Smooth muscle cell (in vitro differentiated cells): ENCODE measurements around the gene EPB41L2. TPM values are rescaled to one million over a fixed set of nuclear protein-coding genes. Genes with fewer than 3 reads are reported as not detected.

Experiments used
- DNase-seq: peaks from one replicate; lab custom pipeline; 2025; ENCODE audit not compliant: unreplicated experiment; lab: John Stamatoyannopoulos, UW
- H2AFZ ChIP-seq: fragments of 200-600 bp; sonication (generic); 2 replicates; pipeline ENCODE4 v1.6.0; 2016; ENCODE audit warnings: antibody characterized with exemption, low read depth, mild to moderate bottlenecking
- H3F3A ChIP-seq: fragments of 200-600 bp; sonication (generic); 2 replicates; pipeline ENCODE4 v1.6.0; 2017; ENCODE audit warnings: antibody characterized with exemption, low read depth
- H3K27ac ChIP-seq: fragments of 200-600 bp; sonication (generic); 2 replicates; pipeline ENCODE4 v1.5.1; 2016; ENCODE audit warnings: low read depth, mild to moderate bottlenecking
- H3K27me3 ChIP-seq: fragments of 200-600 bp; sonication (generic); 2 replicates; pipeline ENCODE4 v1.6.1; 2016; ENCODE audit warnings: low read depth, mild to moderate bottlenecking
- H3K36me3 ChIP-seq: fragments of 200-600 bp; sonication (generic); 2 replicates; pipeline ENCODE4 v1.5.1; 2016; ENCODE audit warnings: low read depth
- H3K4me1 ChIP-seq: fragments of 200-600 bp; sonication (generic); 2 replicates; pipeline ENCODE4 v1.5.1; 2016; ENCODE audit warnings: low read depth
- H3K4me2 ChIP-seq: fragments of 200-600 bp; sonication (generic); 2 replicates; pipeline ENCODE4 v1.6.0; 2016; ENCODE audit warnings: mild to moderate bottlenecking
- H3K4me3 ChIP-seq: fragments of 200-600 bp; sonication (generic); 2 replicates; pipeline ENCODE4 v1.5.1; 2016; ENCODE audit warnings: mild to moderate bottlenecking
- H3K79me2 ChIP-seq: fragments of 200-600 bp; sonication (generic); 2 replicates; pipeline ENCODE4 v1.6.0; 2016; ENCODE audit warnings: low read depth, mild to moderate bottlenecking
- H3K9ac ChIP-seq: fragments of 200-600 bp; sonication (generic); 2 replicates; pipeline ENCODE4 v1.6.0; 2016; ENCODE audit warnings: low read depth
- H3K9me3 ChIP-seq: fragments of 200-600 bp; sonication (generic); replicated peaks from 2 replicates; pipeline ENCODE4 v1.5.1; 2016; ENCODE audit warnings: low read depth
- H4K20me1 ChIP-seq: fragments of 200-600 bp; sonication (generic); 2 replicates; pipeline ENCODE4 v1.6.0; 2016; ENCODE audit warnings: low read depth
- CTCF ChIP-seq: fragments of 200-600 bp; sonication (generic); IDR thresholded peaks from 2 replicates; pipeline ENCODE4 v1.5.1; 2017; ENCODE audit warnings: borderline replicate concordance, mild to moderate bottlenecking, antibody characterized with exemption; ENCODE audit not compliant: insufficient read depth, poor library complexity, severe bottlenecking
- WGBS: methylation state at CpG from one replicate; pipeline ENCODE4 v1.1.7; 2016; ENCODE audit warnings: low lambda C conversion rate; 5-methylcytosine and 5-hydroxymethylcytosine counted together
- polyA plus RNA-seq: library from polyadenylated mRNA; unstranded; fragments of >200 nt; fragmentation: Nextera tagmentation; extraction: Ambion mirVana; gene quantifications from 2 replicates; pipeline ENCODE4 v1.2.1, GENCODE V29; 2016
- total RNA-seq: library from RNA; depleted of rRNA; stranded (reverse); fragments of >200 nt; gene quantifications from 2 replicates; pipeline ENCODE4 v1.2.3, GENCODE V29; 2014

The EPB41L2 gene
- total and polyA plus RNA-seq, 2 experiments from 2014 or later: 40.2 to 44.6 TPM

GRCh38 chr6:130794738-130795137 lies 268.3 kb downstream of the EPB41L2 start:
- WGBS: 89% methylated on average over 3 of the region's 3 CpGs
- Histone ChIP-seq H3F3A (no peaks in the 10 kb centered on the region), H3K27me3 (no peaks in the 10 kb centered on the region), H3K9me3 (no peaks in the 10 kb centered on the region), H3K27ac (no peak overlapping the region), H4K20me1 (no peaks in the 10 kb centered on the region), H3K4me3 (no peak overlapping the region), H3K79me2 (no peaks in the 10 kb centered on the region), H3K4me1 (no peaks in the 10 kb centered on the region), H3K9ac (no peak overlapping the region), H3K4me2 (no peak overlapping the region), H3K36me3 (no peaks in the 10 kb centered on the region), H2AFZ (no peak overlapping the region)
- TF ChIP-seq CTCF: no peak
- no peak for DNase-seq

GRCh38 chr6:130794010-130794697 lies 268.9 kb downstream of the EPB41L2 start:
- Histone ChIP-seq H3K9ac (no peak overlapping the region), H3K4me1 (no peaks in the 10 kb centered on the region), H3K36me3 (no peaks in the 10 kb centered on the region), H3K4me2 (no peak overlapping the region), H2AFZ (no peak overlapping the region), H3K79me2 (no peaks in the 10 kb centered on the region), H3F3A (no peaks in the 10 kb centered on the region), H3K4me3 (no peak overlapping the region), H3K27ac (no peak overlapping the region), H3K27me3 (no peaks in the 10 kb centered on the region), H4K20me1 (no peaks in the 10 kb centered on the region), H3K9me3 (no peaks in the 10 kb centered on the region)
- TF ChIP-seq CTCF: no peak
- 94% methylated on average over 1 of the region's 1 CpG for WGBS
- no peak for DNase-seq

Other genes starting within 250 kb of the EPB41L2 start
- gene SMLR1, start 235.8 kb downstream of the EPB41L2 start, total RNA-seq: not detected in 2 replicates
- gene SMLR1, start 235.8 kb downstream of the EPB41L2 start, polyA plus RNA-seq: 0.09 TPM in 1 of 2 replicates, not detected in the other
- gene AKAP7, start 72.2 kb upstream of the EPB41L2 start, total RNA-seq: 6.5 and 9.5 TPM in 2 replicates
- 2.0 and 3.6 TPM in 2 replicates for gene AKAP7, start 72.2 kb upstream of the EPB41L2 start, polyA plus RNA-seq